Activated CD4-positive, alpha-beta T cell treated with anti-CD3 and anti-CD28 coated beads for 1 hour (primary cell): ENCODE results near the gene PTK6.

Experiments used
- DNase-seq: peaks from one replicate; pipeline ENCODE4 v3.0.0-alpha.2; 2020

The PTK6 gene

DNA sequence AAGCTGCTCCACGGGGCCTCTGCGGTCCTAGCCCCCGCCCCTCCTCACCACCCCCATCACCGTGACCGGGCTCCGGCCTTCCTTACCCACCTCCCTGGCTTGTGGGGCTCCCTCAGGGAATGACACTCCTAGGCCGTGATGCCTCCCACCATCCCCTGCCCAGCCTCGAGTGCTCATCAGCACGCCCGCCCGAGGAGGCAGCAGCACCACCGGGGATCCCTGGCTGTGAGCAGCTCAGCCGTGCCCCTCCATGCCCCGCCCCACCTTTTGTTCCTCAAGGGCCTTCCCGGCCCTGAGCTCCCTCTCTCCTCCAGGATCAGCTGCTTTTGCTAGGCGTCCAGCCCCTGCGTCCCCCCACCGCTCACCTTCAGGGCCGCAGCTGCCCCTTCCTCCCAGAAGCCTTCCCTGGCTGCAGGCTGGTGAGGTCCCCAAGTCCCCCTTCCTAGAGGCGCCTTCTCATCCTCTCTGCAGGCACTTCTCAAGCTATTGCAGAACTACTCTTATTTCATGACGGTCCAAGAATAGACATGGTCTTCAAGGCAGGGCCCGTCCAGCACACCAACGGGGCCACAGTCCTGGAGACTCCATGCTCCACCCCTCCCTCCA lies 19.8 kb upstream of the PTK6 start:
- no peak for DNase-seq

DNA sequence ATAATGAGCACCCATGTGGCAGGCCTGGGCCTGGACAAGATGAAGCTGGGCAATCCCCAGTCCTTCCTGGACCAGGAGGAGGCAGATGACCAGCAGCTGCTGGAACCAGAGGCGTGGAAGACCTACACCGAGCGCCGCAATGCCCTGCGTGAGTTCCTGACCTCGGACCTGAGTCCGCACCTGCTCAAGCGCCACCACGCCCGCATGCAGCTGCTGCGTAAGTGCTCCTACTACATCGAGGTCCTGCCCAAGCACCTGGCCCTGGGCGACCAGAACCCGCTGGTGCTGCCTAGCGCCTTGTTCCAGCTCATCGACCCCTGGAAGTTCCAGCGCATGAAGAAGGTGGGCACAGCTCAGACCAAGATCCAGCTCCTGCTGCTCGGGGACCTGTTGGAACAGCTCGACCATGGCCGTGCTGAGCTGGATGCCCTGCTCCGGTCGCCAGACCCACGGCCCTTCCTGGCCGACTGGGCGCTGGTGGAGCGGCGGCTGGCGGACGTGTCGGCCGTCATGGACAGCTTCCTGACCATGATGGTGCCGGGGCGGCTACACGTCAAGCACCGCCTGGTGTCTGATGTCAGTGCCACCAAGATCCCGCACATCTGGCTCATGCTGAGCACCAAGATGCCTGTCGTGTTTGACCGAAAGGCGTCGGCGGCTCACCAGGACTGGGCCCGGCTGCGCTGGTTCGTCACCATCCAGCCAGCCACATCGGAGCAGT lies 18.6 kb upstream of the PTK6 start:
- DNase-seq = no peak

- DNase-seq = no peak
These were observed 17.4 kb upstream of the PTK6 start for GRCh38 chr20:63554361-63555278.

- DNase-seq = no peak
These were observed 16.7 kb upstream of the PTK6 start, which contains the start of gene FNDC11 for GRCh38 chr20:63553933-63554290. Gene FNDC11, plus strand, starts transcription at chr20:63554159. Its CDS starts 1,505 bp downstream, at chr20:63555664.

DNA sequence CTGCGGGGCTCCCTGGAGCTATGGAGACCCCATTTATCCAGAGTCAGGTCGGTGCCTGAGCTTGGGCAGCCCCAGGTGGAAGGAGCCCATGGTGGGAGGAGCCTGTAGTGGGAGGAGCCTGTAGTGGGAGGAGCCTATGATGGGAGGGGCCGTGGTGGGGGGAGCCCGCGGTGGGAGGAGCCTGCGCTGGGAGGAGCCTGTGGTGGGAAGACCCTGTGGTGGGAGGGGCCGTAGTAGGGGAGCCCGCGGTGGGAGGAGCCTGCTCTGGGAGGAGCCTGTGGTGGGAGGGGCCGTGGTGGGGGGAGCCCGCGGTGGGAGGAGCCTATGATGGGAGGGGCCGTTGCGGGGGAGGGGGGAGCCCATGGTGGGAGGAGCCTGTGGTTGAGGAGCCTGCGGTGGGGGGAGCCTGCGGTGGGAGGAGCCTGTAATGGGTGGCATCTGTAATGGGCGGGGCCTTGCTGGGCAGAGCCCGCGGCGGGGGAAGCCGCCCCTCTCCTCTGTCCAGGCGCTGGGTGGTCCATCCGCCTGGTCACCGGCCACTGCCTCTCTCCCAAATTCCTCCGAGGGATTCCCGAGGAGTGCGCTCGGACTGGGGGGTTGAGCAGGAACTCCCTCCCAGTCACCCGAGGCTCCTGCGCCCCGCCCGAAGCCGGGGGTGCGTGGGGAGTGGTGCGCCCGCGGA lies 16.2 kb upstream of the PTK6 start:
- DNase-seq = peak; percentile 87

DNA sequence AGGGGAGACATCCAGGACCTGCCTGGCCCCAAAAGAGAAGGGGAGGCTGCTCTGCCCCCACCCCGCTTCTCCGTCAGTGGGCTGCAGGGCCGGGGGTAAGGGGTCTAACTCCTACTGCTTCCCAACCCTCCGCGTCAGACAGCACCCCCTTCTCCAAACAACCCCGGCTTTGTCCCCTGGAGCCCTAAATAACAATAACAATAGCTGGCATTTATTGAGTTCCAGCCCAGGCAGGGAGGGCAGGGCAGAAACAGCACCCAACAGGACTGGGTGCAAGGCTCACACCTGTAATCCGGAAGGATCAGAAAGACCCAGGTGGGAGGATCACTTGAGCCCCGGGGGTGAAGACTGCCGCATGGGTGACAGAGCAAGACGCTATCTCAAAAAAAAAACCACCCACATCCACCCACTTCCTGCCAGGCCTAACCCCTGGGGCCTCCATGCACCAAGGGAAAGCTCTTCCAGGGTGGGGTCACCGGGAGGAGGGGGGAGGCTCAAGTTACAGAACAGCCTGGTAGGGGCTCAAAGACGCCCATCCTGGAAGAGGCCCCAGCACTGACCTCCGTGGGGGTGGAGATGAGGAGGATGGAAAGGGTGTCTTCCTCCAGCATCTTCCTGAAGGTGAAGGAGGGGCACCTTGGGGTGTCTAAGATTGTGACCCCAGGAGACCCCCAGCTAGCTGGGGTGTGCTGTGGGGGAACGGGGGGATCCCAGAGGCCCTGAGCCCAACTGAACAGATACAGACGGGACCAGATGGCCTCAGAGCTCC lies 15.5 kb upstream of the PTK6 start:
- DNase-seq = no peak

DNA sequence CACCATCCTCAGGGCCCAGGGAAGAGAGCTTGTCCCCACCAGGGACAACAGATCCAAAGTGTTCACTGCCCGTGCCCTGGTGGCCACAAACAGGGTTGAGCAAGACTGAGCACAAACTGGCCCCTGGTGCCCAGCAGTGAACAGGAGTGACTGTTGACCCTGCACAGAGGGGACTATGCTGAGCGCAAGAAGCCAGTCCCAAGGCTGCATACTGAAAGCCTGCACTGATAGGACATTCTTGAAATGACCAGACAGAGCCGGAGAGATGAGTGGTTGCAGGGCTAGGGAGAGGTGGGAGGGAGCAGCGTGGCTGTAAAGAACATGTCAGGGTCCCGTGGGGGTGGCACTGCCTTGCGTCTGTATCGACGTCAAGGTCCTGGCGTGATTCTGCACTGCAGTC lies 13.9 kb upstream of the PTK6 start:
- no peak for DNase-seq

DNA sequence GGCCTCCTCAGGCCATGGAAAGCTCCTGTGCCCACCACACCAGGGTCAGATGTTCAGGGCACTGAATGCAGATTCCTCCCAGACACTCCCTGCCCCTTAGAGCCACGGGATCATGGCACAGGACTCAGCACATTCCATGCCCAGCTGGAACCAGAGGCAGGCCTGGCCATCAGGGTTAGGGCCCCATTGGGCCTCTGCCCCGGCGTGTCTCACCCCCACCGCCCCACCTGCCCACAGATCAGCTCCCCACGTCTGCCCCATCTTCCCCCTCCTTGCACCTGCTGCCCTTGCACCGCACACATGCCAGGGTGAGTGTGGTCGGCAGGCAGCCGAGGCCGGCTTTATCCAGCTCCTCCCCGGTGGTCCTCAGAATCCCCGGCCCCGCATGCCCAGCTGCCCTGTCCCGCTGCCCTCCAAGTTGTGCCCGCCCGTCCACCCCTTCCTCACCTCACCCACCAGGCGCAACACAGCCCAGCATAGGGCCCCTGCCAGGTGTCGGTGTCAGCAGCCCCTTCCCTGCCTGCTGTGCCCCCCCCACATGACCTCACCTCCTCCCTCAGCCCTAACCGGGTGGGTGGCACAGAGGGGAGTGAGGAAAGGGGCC lies 12.6 kb upstream of the PTK6 start:
- DNase-seq = no peak

DNA sequence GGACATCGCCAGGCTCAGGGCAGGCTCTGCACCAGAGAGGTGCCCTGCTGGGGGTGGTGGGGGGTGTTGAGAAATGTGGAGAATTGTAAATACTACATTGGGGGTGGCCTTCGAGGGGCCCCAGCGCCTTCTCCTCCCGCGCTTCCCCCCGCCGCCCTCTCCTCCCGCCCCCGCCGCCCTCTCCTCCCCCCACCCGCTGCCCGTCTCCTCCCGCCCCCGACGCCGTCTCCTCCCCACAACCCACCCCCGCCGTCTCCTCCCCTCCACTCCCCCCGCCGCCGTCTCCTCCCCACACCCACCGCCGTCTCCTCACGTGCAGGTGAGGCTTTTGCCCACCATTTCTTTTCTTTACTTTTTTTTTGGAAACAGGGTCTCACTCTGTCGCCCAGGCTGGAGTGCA lies 11.8 kb upstream of the PTK6 start:
- no peak for DNase-seq

DNA sequence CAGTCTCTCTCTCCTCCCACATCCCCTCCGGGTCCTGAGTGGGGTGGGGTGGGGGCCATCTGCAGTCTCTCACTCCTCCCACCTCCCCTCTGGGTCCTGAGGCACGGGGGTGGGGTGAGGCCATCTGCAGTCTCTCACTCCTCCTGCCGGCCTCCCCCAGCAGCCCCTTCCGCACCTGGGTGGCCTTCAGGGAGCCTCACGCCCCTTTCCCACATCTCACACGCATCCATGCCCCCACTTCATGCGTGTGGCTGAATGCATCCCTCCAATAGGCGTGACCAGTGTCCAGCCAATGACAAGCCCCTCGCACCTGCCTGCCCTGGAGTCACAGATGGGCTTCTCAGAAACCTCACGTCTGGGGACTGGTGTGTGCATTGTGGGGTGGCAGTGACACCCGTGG lies 11.4 kb upstream of the PTK6 start:
- no peak for DNase-seq

DNA sequence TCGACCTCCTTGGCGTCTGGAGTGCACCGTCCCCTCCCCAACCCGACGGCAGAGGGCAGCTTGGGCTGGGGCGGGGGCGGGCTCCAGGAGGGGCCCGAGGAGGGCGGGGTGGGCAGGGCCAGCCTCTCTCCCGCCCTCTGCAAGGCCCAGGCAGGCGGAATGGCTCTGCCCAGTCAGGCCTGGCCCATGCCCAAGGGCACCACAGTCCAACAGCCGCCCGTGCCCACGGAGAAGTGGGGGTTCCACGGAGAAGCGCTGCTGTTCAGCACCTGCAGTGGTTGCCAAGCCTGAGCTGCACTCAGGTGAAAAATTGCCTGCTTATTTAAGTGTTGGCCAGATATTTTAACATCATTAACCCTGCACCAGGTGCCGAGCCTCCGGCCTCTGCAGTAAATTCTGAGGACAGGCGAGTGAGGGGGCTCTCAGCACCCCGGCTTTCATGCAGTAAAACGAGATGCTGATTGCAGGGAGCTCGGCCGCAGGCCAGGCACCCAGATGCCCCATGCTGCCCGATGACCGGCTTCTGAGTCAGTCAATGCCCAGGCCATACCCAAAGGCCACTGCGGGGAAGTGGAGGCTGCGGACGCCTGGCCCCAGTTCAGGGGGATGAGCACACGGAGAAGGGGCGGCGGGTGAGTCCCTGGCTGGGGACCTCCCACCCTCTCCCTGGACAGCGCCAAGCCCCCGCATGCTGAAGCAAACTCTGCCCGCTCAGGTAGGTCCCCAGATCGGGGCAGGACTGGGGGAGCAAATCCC lies 10.7 kb upstream of the PTK6 start, which contains the start of gene SRMS:
Gene SRMS, minus strand, starts transcription at position 25 of the 756 bp plus-strand sequence. CDS start 286 bp downstream, outside the sequence.
- DNase-seq = no peak

- DNase-seq = no peak
These were observed 10.0 kb upstream of the PTK6 start for GRCh38 chr20:63546956-63547724.

- DNase-seq = no peak
These were observed 9.2 kb upstream of the PTK6 start for GRCh38 chr20:63546256-63546955.

- no peak for DNase-seq
These were observed 8.6 kb upstream of the PTK6 start for GRCh38 chr20:63545814-63546213.

- DNase-seq = no peak
These were observed 7.9 kb upstream of the PTK6 start for GRCh38 chr20:63544958-63545516.

DNA sequence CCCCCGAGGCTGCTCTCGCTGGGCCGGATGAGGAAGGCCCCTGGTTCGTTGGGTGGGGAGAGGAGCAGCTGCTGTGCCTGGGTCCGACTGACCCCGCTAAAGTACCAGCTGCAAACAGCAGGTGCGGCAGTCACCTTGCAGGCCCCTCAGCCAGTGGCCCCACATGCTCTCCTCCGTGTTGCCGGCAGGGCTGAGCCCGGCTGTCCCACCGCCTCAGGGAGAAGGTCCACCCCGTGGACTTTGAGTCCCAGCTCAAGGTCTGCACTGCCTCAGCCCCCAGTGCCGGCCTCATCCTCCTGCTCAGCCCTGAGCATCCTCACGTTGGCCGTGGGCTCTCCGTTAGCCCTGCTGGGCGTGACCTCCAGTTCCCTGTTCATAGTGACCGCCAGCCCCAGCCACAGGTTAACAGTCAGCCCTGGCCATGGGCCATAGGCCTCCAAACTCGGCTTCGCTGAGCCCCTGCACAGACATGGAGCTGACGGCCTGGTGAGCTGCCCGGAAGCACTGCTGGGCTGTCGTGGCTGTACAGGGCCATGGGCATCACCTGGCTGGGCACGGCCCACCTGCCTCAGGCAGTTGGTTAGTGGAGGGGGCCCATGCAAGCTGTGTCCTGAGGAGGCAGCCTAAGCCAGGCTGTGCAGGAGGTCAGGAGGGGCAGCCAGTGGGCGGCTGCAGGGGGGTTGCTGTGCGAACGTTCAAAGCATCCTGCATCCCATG lies 7.2 kb upstream of the PTK6 start:
- no peak for DNase-seq

- no peak for DNase-seq
These were observed 6.6 kb upstream of the PTK6 start for GRCh38 chr20:63543733-63544132.

- DNase-seq = no peak
These were observed 6.0 kb upstream of the PTK6 start for GRCh38 chr20:63543131-63543530.

- DNase-seq = no peak
These were observed 5.5 kb upstream of the PTK6 start for GRCh38 chr20:63542696-63543095.
